Middle frontal gyrus (tissue), 1 donor: Measurements from ENCODE around the gene PACC1.
"Not testable (repeated sequence)": the region's sequence is repeated elsewhere in the genome, so short reads cannot be mapped to it uniquely, and the experiment has no call there.

Experiments used
- DNase-seq: peaks from one replicate; pipeline ENCODE4 v3.0.0-alpha.2; 2015; ENCODE audit warnings: low spot score; ENCODE audit errors: extremely low spot score

The PACC1 gene

DNA sequence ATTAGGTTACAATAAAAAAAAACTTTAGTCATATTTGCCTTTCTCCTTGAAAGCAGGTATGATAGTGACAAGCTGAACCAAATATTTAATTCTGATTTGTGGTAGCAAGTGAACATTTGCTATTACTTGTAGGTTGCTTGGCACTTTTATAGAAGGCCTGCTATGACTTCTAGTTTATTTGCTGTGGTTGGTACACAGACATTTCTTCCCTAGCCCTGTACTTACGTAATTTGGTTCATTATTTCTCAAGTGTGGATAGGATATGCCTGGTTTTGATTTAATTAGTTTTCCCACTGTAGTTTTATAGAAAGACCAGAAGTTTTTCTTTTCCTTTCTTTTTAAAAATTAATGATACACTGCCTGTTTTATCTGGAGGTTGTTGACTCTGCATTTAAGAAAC is 73.6 kb downstream of the PACC1 start:
- DNase-seq: no peak

DNA sequence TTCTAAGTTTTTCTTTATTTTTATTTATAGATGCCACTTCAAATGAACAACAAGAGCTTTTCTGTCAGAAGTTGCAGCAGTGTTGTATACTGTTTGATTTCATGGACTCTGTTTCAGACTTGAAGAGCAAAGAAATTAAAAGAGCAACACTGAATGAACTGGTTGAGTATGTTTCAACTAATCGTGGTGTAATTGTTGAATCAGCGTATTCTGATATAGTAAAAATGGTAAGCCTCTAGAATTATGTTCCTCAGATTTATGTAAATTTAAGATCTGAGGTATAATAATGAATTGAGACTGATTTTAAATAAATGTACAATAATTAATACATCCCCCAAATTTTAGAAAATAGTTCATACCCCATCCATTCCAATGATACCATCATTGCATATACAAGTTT is 85.6 kb downstream of the PACC1 start:
- DNase-seq: no peak

GRCh38 chr1:212328248-212328647 is 86.4 kb downstream of the PACC1 start:
- no peak for DNase-seq

GRCh38 chr1:212326541-212326940 is 88.1 kb downstream of the PACC1 start:
- DNase-seq: no peak

DNA sequence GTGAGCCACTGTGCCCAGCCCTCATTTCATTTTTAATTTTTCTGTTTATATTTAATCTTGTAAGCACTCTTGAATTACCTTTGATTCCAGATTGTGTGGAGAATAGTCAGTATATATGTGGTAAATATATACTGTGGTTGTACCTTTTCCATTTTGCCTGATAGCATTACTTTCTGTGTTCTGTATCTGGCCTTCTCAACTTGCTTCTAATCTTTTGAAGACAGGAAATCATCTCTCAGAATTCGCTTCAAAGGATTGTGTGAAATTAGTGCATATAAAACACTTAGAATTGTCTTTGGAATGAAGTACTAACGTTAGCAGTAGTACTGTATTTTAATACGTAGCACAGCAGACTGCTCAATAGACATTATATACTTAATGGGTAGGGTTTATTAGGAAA is 91.6 kb downstream of the PACC1 start:
- DNase-seq: no peak

- not testable (repeated sequence) for DNase-seq
These were observed 93.7 kb downstream of the PACC1 start for GRCh38 chr1:212321031-212321430.

DNA sequence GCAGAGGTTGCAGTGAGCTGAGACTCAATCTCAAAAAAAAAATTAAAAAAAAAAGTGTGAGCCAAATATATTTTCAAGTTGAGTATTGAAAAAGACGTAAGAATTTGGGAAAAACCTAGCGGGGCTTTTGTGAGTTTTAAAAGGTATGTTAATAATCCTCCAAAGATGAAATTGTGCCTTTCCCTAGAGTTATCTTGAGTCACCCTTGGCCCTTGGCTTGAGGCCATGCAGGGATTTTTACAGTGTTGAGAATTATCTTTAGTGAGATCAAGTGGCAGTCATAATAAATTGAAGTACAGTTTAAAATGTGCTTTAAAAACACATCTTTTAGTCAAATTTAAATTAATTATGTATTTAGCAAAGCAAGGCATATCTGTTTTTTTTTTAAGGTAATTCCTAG is 96.8 kb downstream of the PACC1 start:
- DNase-seq: no peak

DNA sequence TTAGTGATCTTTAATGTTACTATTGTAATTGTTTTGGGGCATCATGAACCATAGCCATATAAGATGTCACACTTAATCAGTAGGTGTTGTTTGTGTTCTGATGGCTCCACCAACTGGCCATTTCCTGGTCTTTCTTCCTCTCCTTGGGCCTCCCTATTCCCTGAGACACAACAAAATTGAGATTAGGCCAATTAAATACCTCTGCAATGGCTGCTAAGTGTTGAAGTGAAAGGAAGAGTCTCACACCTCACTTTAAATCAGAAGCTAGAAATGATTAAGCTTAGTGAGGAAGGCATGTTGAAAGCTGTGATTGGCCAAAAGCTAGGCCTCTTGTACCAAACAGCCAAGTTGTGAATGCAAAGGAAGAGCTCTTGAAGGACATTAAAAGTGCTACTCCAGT is 98.8 kb downstream of the PACC1 start:
- DNase-seq: no peak

- DNase-seq: no peak
These were observed 99.5 kb downstream of the PACC1 start for GRCh38 chr1:212315184-212315583.
